GM12878 (cell line): Measurements from ENCODE around the gene SLC35A5. TPM values are rescaled to one million over a fixed set of nuclear protein-coding genes. Genes with fewer than 3 reads are reported as not detected.
"Not testable (repeated sequence)": the region's sequence is repeated elsewhere in the genome, so short reads cannot be mapped to it uniquely, and the experiment has no call there.

ENCODE experiments used
- ATAC-seq: fragments of 200-7000 bp; cut with Tn5 transposase; 3 replicates; pipeline ENCODE4 v1.9.1; 2020; ENCODE audit warnings: mild to moderate bottlenecking, moderate library complexity
- BruUV-seq: library from RNA; stranded (reverse); fragments of 400-500 nt; replicated peaks from 2 replicates; lab custom pipeline; 2021; lab: Mats Ljungman, UMichigan
- CTCF ChIA-PET: fragments of 300-600 bp; sonication (Branson Sonifier 250); formaldehyde crosslinking; extraction: SDS; loops from one replicate; lab custom pipeline; 2021; ENCODE audit warnings: inconsistent platforms; lab: Yijun Ruan, JAX
- POLR2A ChIA-PET: fragments of 350-600 bp; formaldehyde crosslinking; extraction: SDS; loops from one replicate; lab custom pipeline; 2021; ENCODE audit warnings: inconsistent platforms; lab: Charles Lee
- RAD21 ChIA-PET: fragments of 300-600 bp; sonication (Branson Sonifier 250); formaldehyde crosslinking; loops from one replicate; lab custom pipeline; 2023; ENCODE audit warnings: antibody characterized with exemption; ENCODE audit not compliant: unreplicated experiment; lab: Charles Lee
- SMC1A ChIA-PET: fragments of 300-600 bp; sonication (Branson Sonifier 250); formaldehyde crosslinking; loops from one replicate; lab custom pipeline; 2023; ENCODE audit not compliant: unreplicated experiment, uncharacterized antibody; lab: Charles Lee
- DNase-seq: peaks from one replicate; pipeline ENCODE4 v3.0.0-alpha.2; 2011; ENCODE audit warnings: low read depth, low spot score
- FAIRE-seq: peaks from 3 replicates; lab custom pipeline; 2011; peaks lifted over from hg19 to GRCh38; lab: Jason Lieb, UNC
- H2AFZ ChIP-seq: 2 replicates; pipeline ENCODE4 v1.6.0; 2011; ENCODE audit warnings: low read depth, low read length, control low read depth; ENCODE audit not compliant: control insufficient read depth
- H3K27ac ChIP-seq: 2 replicates; pipeline ENCODE4 v1.5.1; 2011; ENCODE audit warnings: control low read depth; ENCODE audit not compliant: control insufficient read depth, insufficient read depth
- H3K27me3 ChIP-seq, 2 experiments: replicated peaks in 1 of 2; 2 replicates each; pipeline versions ENCODE4 v1.6.0 to v1.6.1; 2011; ENCODE audit warnings: low read length in 1 of 2; ENCODE audit not compliant: control insufficient read depth in 2 of 2, insufficient read depth in 2 of 2
- H3K36me3 ChIP-seq, 2 experiments: 2 replicates each; pipeline ENCODE4 v1.5.1; 2011; ENCODE audit warnings: low read length in 1 of 2; ENCODE audit not compliant: control insufficient read depth in 2 of 2, insufficient read depth in 2 of 2
- H3K4me1 ChIP-seq: 2 replicates; pipeline ENCODE4 v1.6.1; 2011; ENCODE audit warnings: mild to moderate bottlenecking, low read length, moderate library complexity, mixed read lengths; ENCODE audit not compliant: control insufficient read depth, insufficient read depth
- H3K4me2 ChIP-seq: 2 replicates; pipeline ENCODE4 v1.6.0; 2011; ENCODE audit warnings: control low read depth; ENCODE audit not compliant: control insufficient read depth, insufficient read depth
- H3K4me3 ChIP-seq: fragments of 200-600 bp; sonication (generic); 2 replicates; pipeline ENCODE4 v1.5.1; 2016
- H3K79me2 ChIP-seq: 2 replicates; pipeline ENCODE4 v1.6.0; 2011; ENCODE audit warnings: low read length; ENCODE audit not compliant: control insufficient read depth, insufficient read depth
- H3K9ac ChIP-seq: 2 replicates; pipeline ENCODE4 v1.8.0; 2011; ENCODE audit warnings: low read length, control low read depth, mixed read lengths; ENCODE audit not compliant: control insufficient read depth, insufficient read depth
- H3K9me3 ChIP-seq: replicated peaks from 3 replicates; pipeline ENCODE4 v1.5.1; 2011; ENCODE audit warnings: mild to moderate bottlenecking, low read length; ENCODE audit not compliant: control insufficient read depth, insufficient read depth
- H4K20me1 ChIP-seq: 2 replicates; pipeline ENCODE4 v1.6.0; 2011; ENCODE audit not compliant: control insufficient read depth, insufficient read depth
- BCL3 ChIP-seq: IDR thresholded peaks from 2 replicates; pipeline ENCODE4 v1.6.1; 2011; ENCODE audit warnings: borderline replicate concordance, low read depth, mild to moderate bottlenecking, moderate library complexity, low read length; ENCODE audit not compliant: insufficient read depth, poor library complexity, severe bottlenecking
- JUNB ChIP-seq: IDR thresholded peaks from 2 replicates; pipeline ENCODE4 v1.6.1; 2016; ENCODE audit warnings: antibody characterized with exemption, mild to moderate bottlenecking
- MEF2B ChIP-seq: fragments of 450-650 bp; IDR thresholded peaks from 2 replicates; pipeline ENCODE4 v1.6.1; 2018; ENCODE audit warnings: mild to moderate bottlenecking, moderate library complexity; ENCODE audit not compliant: partially characterized antibody, poor library complexity, severe bottlenecking
- MLLT1 ChIP-seq: fragments of 450-650 bp; IDR thresholded peaks from 2 replicates; pipeline ENCODE4 v1.6.1; 2016; ENCODE audit warnings: mild to moderate bottlenecking
- RAD21 ChIP-seq: IDR thresholded peaks from 2 replicates; pipeline ENCODE4 v1.6.1; 2011; ENCODE audit warnings: mild to moderate bottlenecking, low read depth, low read length, moderate library complexity; ENCODE audit not compliant: insufficient read depth
- RELB ChIP-seq: fragments of 450-650 bp; IDR thresholded peaks from 2 replicates; pipeline ENCODE4 v1.6.1; 2017; ENCODE audit warnings: low read depth, mild to moderate bottlenecking, moderate library complexity
- WGBS: methylation state at CpG from one replicate; pipeline ENCODE4 v1.1.6; 2016; ENCODE audit warnings: low lambda C conversion rate; ENCODE audit not compliant: insufficient replicate concordance, insufficient coverage; ENCODE audit errors: missing lambda C conversion rate; 5-methylcytosine and 5-hydroxymethylcytosine counted together
- in situ Hi-C: fragments of 300-500 bp; cut with MboI; formaldehyde crosslinking; loops from 9 replicates; pipeline ENCODE4 v1.14.3; 2018; ENCODE audit warnings: mixed read lengths
- intact Hi-C: fragments of 100-400 bp; cut with micrococcal nuclease; formaldehyde crosslinking; loops from one replicate; pipeline ENCODE4 v1.14.2; 2022; ENCODE audit not compliant: unreplicated experiment
- polyA plus RNA-seq, 11 experiments: library from polyadenylated mRNA; depleted of rRNA in 4 of 11; unstranded in 6 of 11; stranded (reverse) in 5 of 11; fragments of >200 nt; fragmentation: Nextera tagmentation in 4 of 11; fragmentation: Illumina TruSeq in 1 of 11; extraction: Ambion mirVana in 4 of 11; extraction: Trizol in 1 of 11; gene quantifications; 1 replicate in 1 of 11; 2 replicates in 10 of 11; pipeline versions ENCODE4 v1.2.1 to v1.2.3, GENCODE V29; 2011 to 2016; ENCODE audit warnings: inconsistent platforms in 2 of 11, missing spikeins in 2 of 11, low read depth in 1 of 11
- total RNA-seq, 4 experiments: library from RNA; depleted of rRNA in 3 of 4; stranded (reverse); fragments of >200 nt in 3 of 4; fragmentation: Illumina TruSeq in 1 of 4; extraction: Trizol in 1 of 4; gene quantifications; 2 replicates each; pipeline versions ENCODE4 v1.2.1 to v1.2.3, GENCODE V29; 2013 to 2021

SLC35A5 gene
- total and polyA plus RNA-seq, 10 of the 15 experiments (the other 5 are each of a cell fraction or from before 2014, with no cell fraction given) = 10.9 to 38.1 (median 16.0) TPM

- peak; percentile 32 for ATAC-seq
- H3K9ac ChIP-seq, FAIRE-seq, H4K20me1 ChIP-seq, H3K9me3 ChIP-seq, H3K4me1 ChIP-seq, H3K4me2 ChIP-seq, H3K36me3 ChIP-seq, H3K27me3 ChIP-seq, BruUV-seq, H2AFZ ChIP-seq, H3K79me2 ChIP-seq, DNase-seq, H3K4me3 ChIP-seq, in situ Hi-C loops: not testable (repeated sequence)
- intact Hi-C loops = loop anchor here (1.0 to 5.0 kb wide), 8 partner anchors 37 to 407 kb away; no protein-coding TSS in a partner anchor
- peak overlapping the region; percentile 54 for H3K27ac ChIP-seq
- ChIA-PET POLR2A (interaction anchor here (1.0 to 1.3 kb wide), 2 partner anchors 30 to 185 kb away, joined by 3 read pairs; no protein-coding TSS in a partner anchor), CTCF (interaction anchor here (0.8 to 6.6 kb wide), 16 partner anchors 12 to 407 kb away, joined by 3 to 76 read pairs (median 5); partner anchors contain the start of gene SLC9C1), SMC1A (interaction anchor here (0.6 to 6.9 kb wide), 19 partner anchors 12 to 1637 kb away, joined by 3 to 60 read pairs (median 6); partner anchors contain the start of genes BTLA, CD200 and SLC9C1), RAD21 (interaction anchor here (0.9 to 3.5 kb wide), 15 partner anchors 19 to 408 kb away, joined by 3 to 29 read pairs (median 4); partner anchors contain the start of genes CD200 and SLC9C1)
- TF ChIP-seq MLLT1 (peak; percentile 67; the same call in 1 of the 2 replicates), RAD21 (0 out of 2 replicates have a peak, but pooled peaks have one; percentile 1), JUNB (0 out of 2 replicates have a peak, but pooled peaks have one; percentile 4), RELB (0 out of 2 replicates have a peak, but pooled peaks have one; percentile 11), BCL3 (peak; percentile 45), MEF2B (peak; percentile 13)
- WGBS = 32% methylated on average over 3 of the region's 3 CpGs
Observed at GRCh38 chr3:112518970-112519369, 42.9 kb upstream of the SLC35A5 start.
